Measurements from ENCODE around the gene ADM5. TPM values are rescaled to one million over a fixed set of nuclear protein-coding genes. Genes with fewer than 3 reads are reported as not detected.

Gene ADM5
- total and polyA plus RNA-seq, 9 donors, result 0.63 to 1.8 (median 1.1) TPM

- no peak for DNase-seq
- Histone ChIP-seq H3K36me3 (ENCODE audit: control insufficient read depth, insufficient read depth, low read length) (no peaks in the 10 kb centered on the region), H3K9me3 (replicated peaks; ENCODE audit: control insufficient read depth, low read depth, low read length) (no peaks in the 10 kb centered on the region), H3K27ac (ENCODE audit: low read length) (no peak overlapping the region), H3K27me3 (ENCODE audit: control insufficient read depth, insufficient read depth, low read length) (no peaks in the 10 kb centered on the region), H3K4me3 (ENCODE audit: low read length) (no peak overlapping the region), H3K4me1 (ENCODE audit: control insufficient read depth, insufficient read depth, low read length) (no peaks in the 10 kb centered on the region)
- WGBS (ENCODE audit: insufficient coverage), result 76% methylated on average over 7 of the region's 11 CpGs
Observed at GRCh38 chr19:49700563-49700962, 11.2 kb downstream of the ADM5 start.

DNA sequence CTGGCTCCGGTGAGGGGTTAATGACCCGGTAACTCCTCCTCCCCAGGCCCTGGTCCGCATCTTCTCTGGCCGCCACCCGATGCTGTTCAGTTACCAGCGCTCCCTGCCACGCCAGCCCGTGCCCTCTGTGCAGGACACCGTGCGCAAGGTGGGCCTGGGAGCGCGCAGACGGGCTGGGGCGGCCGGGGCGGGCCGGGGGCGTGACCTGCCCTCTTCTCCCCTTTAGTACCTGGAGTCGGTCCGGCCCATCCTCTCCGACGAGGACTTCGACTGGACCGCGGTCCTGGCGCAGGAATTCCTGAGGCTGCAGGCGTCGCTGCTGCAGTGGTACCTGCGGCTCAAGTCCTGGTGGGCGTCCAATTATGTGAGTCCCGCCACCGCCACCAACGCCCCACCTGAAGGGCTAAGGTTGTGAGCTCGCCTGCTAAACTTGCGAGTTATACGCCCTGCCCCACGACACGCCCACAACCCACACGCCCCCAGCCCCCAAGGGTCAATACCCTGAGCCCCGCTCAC, 11.9 kb downstream of the ADM5 start:
- no peaks in the 10 kb centered on the region for H3K4me1 ChIP-seq (ENCODE audit: control insufficient read depth, insufficient read depth, low read length)
- 46% methylated on average over 33 of the region's 40 CpGs for WGBS (ENCODE audit: insufficient coverage)
- H3K36me3 ChIP-seq (ENCODE audit: control insufficient read depth, insufficient read depth, low read length), result no peaks in the 10 kb centered on the region
- no peaks in the 10 kb centered on the region for H3K9me3 ChIP-seq (replicated peaks; ENCODE audit: control insufficient read depth, low read depth, low read length)
- no peak overlapping the region for H3K4me3 ChIP-seq (ENCODE audit: low read length)
- no peak overlapping the region for H3K27ac ChIP-seq (ENCODE audit: low read length)
- no peaks in the 10 kb centered on the region for H3K27me3 ChIP-seq (ENCODE audit: control insufficient read depth, insufficient read depth, low read length)
- DNase-seq, result no peak

DNA sequence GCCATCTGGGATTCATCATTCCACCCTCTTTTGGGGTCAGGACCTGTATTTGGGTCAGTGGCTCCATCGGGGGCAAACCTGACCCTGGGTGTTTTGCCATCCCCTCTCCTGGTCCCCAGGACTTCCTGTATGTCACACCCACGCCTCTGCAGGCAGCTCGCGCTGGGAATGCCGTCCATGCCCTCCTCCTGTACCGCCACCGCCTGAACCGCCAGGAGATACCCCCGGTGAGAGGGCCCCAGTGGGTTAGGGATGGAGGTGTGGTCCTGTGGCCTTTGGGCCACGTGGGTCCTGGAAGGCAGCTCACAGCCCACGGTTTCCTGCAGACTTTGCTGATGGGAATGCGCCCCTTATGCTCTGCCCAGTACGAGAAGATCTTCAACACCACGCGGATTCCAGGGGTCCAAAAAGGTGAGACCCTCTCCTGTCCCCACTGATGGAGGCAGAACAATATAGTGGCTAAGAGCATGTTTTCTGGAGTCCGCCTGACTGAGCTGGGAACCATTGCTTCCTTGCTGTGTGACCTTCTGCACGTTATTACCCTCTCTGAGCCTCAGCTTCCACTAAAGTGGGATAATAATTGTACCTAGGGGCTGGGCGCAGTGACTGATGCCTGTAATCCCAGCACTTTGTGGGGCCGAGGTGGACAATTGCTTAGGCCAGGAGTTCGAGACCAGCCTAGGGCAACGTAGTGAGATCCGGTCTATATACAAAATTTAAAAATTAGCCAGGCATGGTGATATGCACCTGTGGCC, 15.7 kb downstream of the ADM5 start:
- Histone ChIP-seq H3K27ac (ENCODE audit: low read length) (no peak overlapping the region), H3K27me3 (ENCODE audit: control insufficient read depth, insufficient read depth, low read length) (no peaks in the 10 kb centered on the region), H3K9me3 (replicated peaks; ENCODE audit: control insufficient read depth, low read depth, low read length) (no peaks in the 10 kb centered on the region), H3K4me1 (ENCODE audit: control insufficient read depth, insufficient read depth, low read length) (no peaks in the 10 kb centered on the region), H3K36me3 (ENCODE audit: control insufficient read depth, insufficient read depth, low read length) (peaks cover 4% of the 10 kb centered on the region), H3K4me3 (ENCODE audit: low read length) (no peak overlapping the region)
- DNase-seq, result no peak
- WGBS (ENCODE audit: insufficient coverage), result 91% methylated on average over 11 of the region's 22 CpGs

DNA sequence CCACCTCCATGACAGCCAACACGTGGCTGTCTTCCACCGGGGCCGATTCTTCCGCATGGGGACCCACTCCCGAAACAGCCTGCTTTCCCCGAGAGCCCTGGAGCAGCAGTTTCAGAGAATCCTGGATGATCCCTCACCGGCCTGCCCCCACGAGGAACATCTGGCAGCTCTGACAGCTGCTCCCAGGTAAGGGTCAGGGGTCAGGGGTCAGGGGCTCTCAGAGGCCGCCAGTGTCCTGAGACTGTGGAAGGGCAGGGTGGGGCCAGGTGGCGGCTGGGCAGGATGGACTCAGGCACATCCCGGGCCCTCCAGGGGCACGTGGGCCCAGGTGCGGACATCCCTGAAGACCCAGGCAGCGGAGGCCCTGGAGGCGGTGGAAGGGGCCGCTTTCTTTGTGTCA, 16.5 kb downstream of the ADM5 start:
- no peaks in the 10 kb centered on the region for H3K27me3 ChIP-seq (ENCODE audit: control insufficient read depth, insufficient read depth, low read length)
- 87% methylated on average over 16 of the region's 16 CpGs for WGBS (ENCODE audit: insufficient coverage)
- no peak for DNase-seq
- peaks cover 7% of the 10 kb centered on the region for H3K36me3 ChIP-seq (ENCODE audit: control insufficient read depth, insufficient read depth, low read length)
- H3K4me1 ChIP-seq (ENCODE audit: control insufficient read depth, insufficient read depth, low read length), result no peaks in the 10 kb centered on the region
- H3K4me3 ChIP-seq (ENCODE audit: low read length), result no peak overlapping the region
- no peak overlapping the region for H3K27ac ChIP-seq (ENCODE audit: low read length)
- no peaks in the 10 kb centered on the region for H3K9me3 ChIP-seq (replicated peaks; ENCODE audit: control insufficient read depth, low read depth, low read length)

GRCh38 chr19:49710372-49710951, 21.1 kb downstream of the ADM5 start:
- no peak overlapping the region for H3K27ac ChIP-seq (ENCODE audit: low read length)
- WGBS (ENCODE audit: insufficient coverage), result 91% methylated on average over 16 of the region's 20 CpGs

DNA sequence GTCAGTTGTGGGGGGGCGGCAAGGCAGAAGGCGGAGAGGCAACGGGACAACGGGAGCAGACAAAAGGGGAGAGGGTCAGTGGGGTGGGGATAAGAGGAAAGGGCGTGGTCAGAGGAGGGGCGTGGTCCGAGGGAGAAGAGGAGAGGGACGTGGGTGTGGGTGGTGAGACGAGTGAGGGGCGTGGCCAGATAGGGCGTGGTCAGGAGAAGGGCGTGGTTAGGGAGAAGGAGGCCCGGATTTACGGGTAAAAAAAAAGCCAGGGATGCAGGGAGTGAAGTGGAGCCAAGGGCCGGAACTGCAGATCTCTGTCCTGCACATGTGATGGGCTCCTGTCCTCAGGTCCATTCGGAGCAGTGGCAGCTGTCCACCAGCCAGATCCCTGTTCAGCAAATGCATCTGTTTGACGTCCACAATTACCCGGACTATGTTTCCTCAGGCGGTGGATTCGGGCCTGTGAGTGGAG, 23.0 kb downstream of the ADM5 start:
- H3K36me3 ChIP-seq (ENCODE audit: control insufficient read depth, insufficient read depth, low read length), result peaks cover 5% of the 10 kb centered on the region
- H3K27ac ChIP-seq (ENCODE audit: low read length), result no peak overlapping the region
- peak; percentile 45 for DNase-seq
- 53% methylated on average over 18 of the region's 20 CpGs for WGBS (ENCODE audit: insufficient coverage)
- H3K9me3 ChIP-seq (replicated peaks; ENCODE audit: control insufficient read depth, low read depth, low read length), result no peaks in the 10 kb centered on the region
- no peak overlapping the region for H3K4me3 ChIP-seq (ENCODE audit: low read length)
- peaks cover 14% of the 10 kb centered on the region for H3K4me1 ChIP-seq (ENCODE audit: control insufficient read depth, insufficient read depth, low read length)
- no peaks in the 10 kb centered on the region for H3K27me3 ChIP-seq (ENCODE audit: control insufficient read depth, insufficient read depth, low read length)

More at GRCh38 chr19:49710372-49710951, 21.1 kb downstream of the ADM5 start:
- H3K36me3 ChIP-seq (ENCODE audit: control insufficient read depth, insufficient read depth, low read length), result peaks cover 7% of the 10 kb centered on the region
- H3K4me1 ChIP-seq (ENCODE audit: control insufficient read depth, insufficient read depth, low read length), result peaks cover 12% of the 10 kb centered on the region
- H3K27me3 ChIP-seq (ENCODE audit: control insufficient read depth, insufficient read depth, low read length), result no peaks in the 10 kb centered on the region
- no peak overlapping the region for H3K4me3 ChIP-seq (ENCODE audit: low read length)
- H3K9me3 ChIP-seq (replicated peaks; ENCODE audit: control insufficient read depth, low read depth, low read length), result no peaks in the 10 kb centered on the region
- DNase-seq, result no peak

- no peaks in the 10 kb centered on the region for H3K27me3 ChIP-seq (ENCODE audit: control insufficient read depth, insufficient read depth, low read length)
- H3K27ac ChIP-seq (ENCODE audit: low read length), result peak overlapping the region; percentile 1
- WGBS (ENCODE audit: insufficient coverage), result 49% methylated on average over 7 of the region's 8 CpGs
- no peaks in the 10 kb centered on the region for H3K9me3 ChIP-seq (replicated peaks; ENCODE audit: control insufficient read depth, low read depth, low read length)
- H3K4me1 ChIP-seq (ENCODE audit: control insufficient read depth, insufficient read depth, low read length), result peaks cover 14% of the 10 kb centered on the region
- H3K4me3 ChIP-seq (ENCODE audit: low read length), result no peak overlapping the region
- peaks cover 5% of the 10 kb centered on the region for H3K36me3 ChIP-seq (ENCODE audit: control insufficient read depth, insufficient read depth, low read length)
- DNase-seq, result peak; percentile 30
Observed at GRCh38 chr19:49713236-49713845, 23.9 kb downstream of the ADM5 start.

- Histone ChIP-seq H3K4me3 (ENCODE audit: low read length) (no peak overlapping the region), H3K27ac (ENCODE audit: low read length) (no peak overlapping the region), H3K4me1 (ENCODE audit: control insufficient read depth, insufficient read depth, low read length) (peaks cover 14% of the 10 kb centered on the region), H3K36me3 (ENCODE audit: control insufficient read depth, insufficient read depth, low read length) (no peaks in the 10 kb centered on the region), H3K9me3 (replicated peaks; ENCODE audit: control insufficient read depth, low read depth, low read length) (no peaks in the 10 kb centered on the region), H3K27me3 (ENCODE audit: control insufficient read depth, insufficient read depth, low read length) (no peaks in the 10 kb centered on the region)
- DNase-seq, result no peak
- WGBS (ENCODE audit: insufficient coverage), result 71% methylated on average over 1 of the region's 3 CpGs
Observed at GRCh38 chr19:49716154-49716553, 26.8 kb downstream of the ADM5 start.

DNA sequence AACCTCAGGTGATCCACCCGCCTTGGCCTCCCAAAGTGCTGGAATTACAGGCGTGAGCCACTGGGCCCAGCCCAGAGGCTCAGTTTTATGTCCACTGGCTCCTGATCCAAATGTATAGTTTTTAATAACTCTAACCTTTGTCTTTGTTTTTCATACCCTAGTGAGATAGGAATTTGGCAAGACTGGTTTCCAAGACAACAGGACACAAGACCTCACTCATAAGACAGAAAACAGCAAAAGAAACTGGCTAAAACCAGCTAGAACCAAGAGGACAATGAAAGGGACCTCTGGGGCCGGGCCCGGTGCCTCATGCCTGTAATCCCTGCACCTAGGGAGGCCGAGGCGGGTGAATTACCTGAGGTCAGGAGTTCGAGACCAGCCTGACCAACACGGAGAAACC, 29.1 kb downstream of the ADM5 start:
- 78% methylated on average over 6 of the region's 8 CpGs for WGBS (ENCODE audit: insufficient coverage)
- Histone ChIP-seq H3K36me3 (ENCODE audit: control insufficient read depth, insufficient read depth, low read length) (peaks cover 3% of the 10 kb centered on the region), H3K4me1 (ENCODE audit: control insufficient read depth, insufficient read depth, low read length) (peaks cover 5% of the 10 kb centered on the region), H3K9me3 (replicated peaks; ENCODE audit: control insufficient read depth, low read depth, low read length) (no peaks in the 10 kb centered on the region), H3K4me3 (ENCODE audit: low read length) (no peak overlapping the region), H3K27ac (ENCODE audit: low read length) (no peak overlapping the region), H3K27me3 (ENCODE audit: control insufficient read depth, insufficient read depth, low read length) (no peaks in the 10 kb centered on the region)
- peak; percentile 61 for DNase-seq

- H3K4me3 ChIP-seq (ENCODE audit: low read length), result no peak overlapping the region
- H3K9me3 ChIP-seq (replicated peaks; ENCODE audit: control insufficient read depth, low read depth, low read length), result no peaks in the 10 kb centered on the region
- peaks cover 3% of the 10 kb centered on the region for H3K36me3 ChIP-seq (ENCODE audit: control insufficient read depth, insufficient read depth, low read length)
- peaks cover 2% of the 10 kb centered on the region for H3K4me1 ChIP-seq (ENCODE audit: control insufficient read depth, insufficient read depth, low read length)
- DNase-seq, result no peak
- H3K27me3 ChIP-seq (ENCODE audit: control insufficient read depth, insufficient read depth, low read length), result no peaks in the 10 kb centered on the region
- no peak overlapping the region for H3K27ac ChIP-seq (ENCODE audit: low read length)
- WGBS (ENCODE audit: insufficient coverage), result 62% methylated on average over 2 of the region's 6 CpGs
Observed at GRCh38 chr19:49718991-49719390, 29.6 kb downstream of the ADM5 start.
